Measurements from ENCODE around the gene RPA3.

RPA3 gene

DNA sequence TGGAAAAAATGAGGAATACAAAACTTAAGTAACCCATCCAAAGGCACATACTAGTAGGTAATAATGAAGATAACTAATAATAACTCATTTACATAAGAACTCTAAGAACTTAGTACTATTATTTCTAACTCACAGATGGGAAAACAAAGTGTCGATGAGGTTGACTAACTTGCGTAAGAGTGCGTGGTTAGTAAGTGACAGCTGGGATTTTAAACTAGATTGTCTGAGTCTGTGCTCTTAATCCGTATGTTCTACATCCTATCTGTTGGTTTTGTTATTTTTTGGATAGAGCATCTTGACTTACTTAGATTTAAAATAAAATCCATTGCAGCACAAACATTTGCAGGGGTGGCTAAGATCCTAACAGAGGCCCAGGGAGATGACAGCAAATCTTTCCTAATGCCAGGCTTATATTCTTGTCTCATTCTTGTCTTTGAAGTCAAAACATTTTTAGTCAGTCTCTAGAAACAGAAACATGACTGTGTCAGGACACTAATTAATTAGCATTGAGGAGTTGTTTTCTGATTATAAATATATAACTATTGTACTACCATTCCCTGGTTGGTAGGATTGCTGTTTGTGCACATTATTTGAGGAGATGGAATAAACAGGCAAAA is 11.7 kb downstream of the RPA3 start:
- TF ChIP-seq, protein P1, sequence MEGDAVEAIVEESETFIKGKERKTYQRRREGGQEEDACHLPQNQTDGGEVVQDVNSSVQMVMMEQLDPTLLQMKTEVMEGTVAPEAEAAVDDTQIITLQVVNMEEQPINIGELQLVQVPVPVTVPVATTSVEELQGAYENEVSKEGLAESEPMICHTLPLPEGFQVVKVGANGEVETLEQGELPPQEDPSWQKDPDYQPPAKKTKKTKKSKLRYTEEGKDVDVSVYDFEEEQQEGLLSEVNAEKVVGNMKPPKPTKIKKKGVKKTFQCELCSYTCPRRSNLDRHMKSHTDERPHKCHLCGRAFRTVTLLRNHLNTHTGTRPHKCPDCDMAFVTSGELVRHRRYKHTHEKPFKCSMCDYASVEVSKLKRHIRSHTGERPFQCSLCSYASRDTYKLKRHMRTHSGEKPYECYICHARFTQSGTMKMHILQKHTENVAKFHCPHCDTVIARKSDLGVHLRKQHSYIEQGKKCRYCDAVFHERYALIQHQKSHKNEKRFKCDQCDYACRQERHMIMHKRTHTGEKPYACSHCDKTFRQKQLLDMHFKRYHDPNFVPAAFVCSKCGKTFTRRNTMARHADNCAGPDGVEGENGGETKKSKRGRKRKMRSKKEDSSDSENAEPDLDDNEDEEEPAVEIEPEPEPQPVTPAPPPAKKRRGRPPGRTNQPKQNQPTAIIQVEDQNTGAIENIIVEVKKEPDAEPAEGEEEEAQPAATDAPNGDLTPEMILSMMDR (IDR thresholded peaks at IDR 0.05; ENCODE audit: low read length) = no peak
- TF ChIP-seq EZH2 (IDR thresholded peaks at IDR 0.05; ENCODE audit: borderline replicate concordance, low read length) = no peak
- Histone ChIP-seq H3F3A (ENCODE audit: insufficient read depth, low read length) (no peaks in the 10 kb centered on the region), H3K36me3 (ENCODE audit: insufficient read depth, low read length) (no peaks in the 10 kb centered on the region), H3K9me3 (ENCODE audit: low read length) (no peaks in the 10 kb centered on the region), H3K79me2 (ENCODE audit: insufficient read depth, low read length) (no peaks in the 10 kb centered on the region), H3K4me3 (ENCODE audit: low read depth, low read length, poor library complexity, severe bottlenecking) (no peak overlapping the region), H3K4me2 (ENCODE audit: low read length) (no peak overlapping the region), H3K9me2 (ENCODE audit: low read depth, low read length) (no peaks in the 10 kb centered on the region), H3K27me3 (ENCODE audit: insufficient read depth, low read length) (no peaks in the 10 kb centered on the region), H3K9ac (ENCODE audit: low read length) (no peak overlapping the region), H3K4me1 (ENCODE audit: insufficient read depth, low read length, severe bottlenecking) (peaks cover 13% of the 10 kb centered on the region), H3K27ac (ENCODE audit: low read depth, low read length, poor library complexity, severe bottlenecking) (no peak overlapping the region), H2AFZ (ENCODE audit: low read length) (no peak overlapping the region), H4K20me1 (ENCODE audit: insufficient read depth, low read length) (no peaks in the 10 kb centered on the region)

DNA sequence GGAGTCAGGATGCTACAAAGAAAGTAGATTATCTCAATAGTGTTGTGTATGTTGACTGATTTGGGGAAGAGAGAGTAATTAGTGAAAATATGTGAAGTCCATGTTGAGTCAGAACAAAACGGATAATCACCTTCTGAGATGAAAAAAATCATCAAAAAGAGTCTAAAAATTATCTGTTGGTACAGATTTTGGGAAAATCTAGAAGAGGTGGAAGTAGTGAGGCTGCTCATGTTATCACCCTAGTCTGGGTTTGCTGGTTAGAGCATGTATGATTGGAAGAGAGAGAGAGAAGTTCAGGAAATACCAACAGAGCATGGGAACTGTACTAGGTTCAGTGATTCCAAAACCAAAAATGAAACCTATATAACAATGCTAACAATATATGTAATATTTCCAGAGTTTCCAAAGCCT is 12.3 kb downstream of the RPA3 start:
- Histone ChIP-seq H3K9ac (ENCODE audit: low read length) (no peak overlapping the region), H3F3A (ENCODE audit: insufficient read depth, low read length) (no peaks in the 10 kb centered on the region), H3K4me2 (ENCODE audit: low read length) (no peak overlapping the region), H3K9me2 (ENCODE audit: low read depth, low read length) (no peaks in the 10 kb centered on the region), H3K4me1 (ENCODE audit: insufficient read depth, low read length, severe bottlenecking) (peaks cover 18% of the 10 kb centered on the region), H3K9me3 (ENCODE audit: low read length) (no peaks in the 10 kb centered on the region), H2AFZ (ENCODE audit: low read length) (no peak overlapping the region), H3K27me3 (ENCODE audit: insufficient read depth, low read length) (no peaks in the 10 kb centered on the region), H3K36me3 (ENCODE audit: insufficient read depth, low read length) (no peaks in the 10 kb centered on the region), H4K20me1 (ENCODE audit: insufficient read depth, low read length) (no peaks in the 10 kb centered on the region), H3K4me3 (ENCODE audit: low read depth, low read length, poor library complexity, severe bottlenecking) (no peak overlapping the region), H3K27ac (ENCODE audit: low read depth, low read length, poor library complexity, severe bottlenecking) (no peak overlapping the region), H3K79me2 (ENCODE audit: insufficient read depth, low read length) (no peaks in the 10 kb centered on the region)
- TF ChIP-seq, protein P1 (IDR thresholded peaks at IDR 0.05; ENCODE audit: low read length) = no peak
- TF ChIP-seq EZH2 (IDR thresholded peaks at IDR 0.05; ENCODE audit: borderline replicate concordance, low read length) = no peak

DNA sequence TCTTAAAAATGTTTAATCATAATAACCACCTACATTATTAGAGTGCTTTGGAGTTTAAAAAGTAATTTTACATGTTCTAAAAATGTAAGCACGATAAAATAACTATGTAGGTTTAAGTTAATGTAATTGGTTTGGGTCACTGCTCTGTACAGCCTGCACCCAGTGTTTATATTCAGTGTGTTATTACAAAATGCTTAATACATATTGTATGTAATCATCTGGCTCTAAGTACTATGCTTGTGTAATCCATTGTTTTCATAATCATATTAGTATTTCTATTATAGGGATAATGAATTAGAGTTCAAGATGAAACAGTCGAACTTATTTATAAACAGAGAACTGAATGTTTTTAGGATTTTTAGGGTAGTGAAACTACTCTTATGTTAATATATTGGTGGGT is 13.1 kb downstream of the RPA3 start:
- peaks cover 21% of the 10 kb centered on the region for H3K4me1 ChIP-seq (ENCODE audit: insufficient read depth, low read length, severe bottlenecking)

More for the DNA sequence above, 13.1 kb downstream of the RPA3 start:
- Histone ChIP-seq H3K9me2 (ENCODE audit: low read depth, low read length) (no peaks in the 10 kb centered on the region), H3K27ac (ENCODE audit: low read depth, low read length, poor library complexity, severe bottlenecking) (no peak overlapping the region), H4K20me1 (ENCODE audit: insufficient read depth, low read length) (no peaks in the 10 kb centered on the region), H3K79me2 (ENCODE audit: insufficient read depth, low read length) (no peaks in the 10 kb centered on the region), H3K4me3 (ENCODE audit: low read depth, low read length, poor library complexity, severe bottlenecking) (no peak overlapping the region), H3K36me3 (ENCODE audit: insufficient read depth, low read length) (no peaks in the 10 kb centered on the region), H3K9ac (ENCODE audit: low read length) (no peak overlapping the region), H3K9me3 (ENCODE audit: low read length) (no peaks in the 10 kb centered on the region), H3K27me3 (ENCODE audit: insufficient read depth, low read length) (no peaks in the 10 kb centered on the region), H2AFZ (ENCODE audit: low read length) (no peak overlapping the region), H3K4me2 (ENCODE audit: low read length) (no peak overlapping the region), H3F3A (ENCODE audit: insufficient read depth, low read length) (no peaks in the 10 kb centered on the region)
- TF ChIP-seq, protein P1 (IDR thresholded peaks at IDR 0.05; ENCODE audit: low read length) = no peak
- no peak for TF ChIP-seq EZH2 (IDR thresholded peaks at IDR 0.05; ENCODE audit: borderline replicate concordance, low read length)

Data from OCI-LY1 (cell line).